ENCODE measurements around the gene OR2H1. TPM values are rescaled to one million over a fixed set of nuclear protein-coding genes. Genes with fewer than 3 reads are reported as not detected.

Gene OR2H1
- total RNA-seq, 4 donors from 2014 or later: not detected

- TF ChIP-seq, protein P1, sequence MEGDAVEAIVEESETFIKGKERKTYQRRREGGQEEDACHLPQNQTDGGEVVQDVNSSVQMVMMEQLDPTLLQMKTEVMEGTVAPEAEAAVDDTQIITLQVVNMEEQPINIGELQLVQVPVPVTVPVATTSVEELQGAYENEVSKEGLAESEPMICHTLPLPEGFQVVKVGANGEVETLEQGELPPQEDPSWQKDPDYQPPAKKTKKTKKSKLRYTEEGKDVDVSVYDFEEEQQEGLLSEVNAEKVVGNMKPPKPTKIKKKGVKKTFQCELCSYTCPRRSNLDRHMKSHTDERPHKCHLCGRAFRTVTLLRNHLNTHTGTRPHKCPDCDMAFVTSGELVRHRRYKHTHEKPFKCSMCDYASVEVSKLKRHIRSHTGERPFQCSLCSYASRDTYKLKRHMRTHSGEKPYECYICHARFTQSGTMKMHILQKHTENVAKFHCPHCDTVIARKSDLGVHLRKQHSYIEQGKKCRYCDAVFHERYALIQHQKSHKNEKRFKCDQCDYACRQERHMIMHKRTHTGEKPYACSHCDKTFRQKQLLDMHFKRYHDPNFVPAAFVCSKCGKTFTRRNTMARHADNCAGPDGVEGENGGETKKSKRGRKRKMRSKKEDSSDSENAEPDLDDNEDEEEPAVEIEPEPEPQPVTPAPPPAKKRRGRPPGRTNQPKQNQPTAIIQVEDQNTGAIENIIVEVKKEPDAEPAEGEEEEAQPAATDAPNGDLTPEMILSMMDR (IDR thresholded peaks at IDR 0.05; ENCODE audit: low read depth): no peak
These were observed 17.9 kb upstream of the OR2H1 start, which contains the start of gene OR10C1 for GRCh38 chr6:29439006-29439405. Gene OR10C1 (plus strand): TSS chr6:29439306. CDS start chr6:29440016, 710 bp downstream.

- TF ChIP-seq, protein P1 (IDR thresholded peaks at IDR 0.05; ENCODE audit: low read depth): no peak
These were observed 14.2 kb upstream of the OR2H1 start for GRCh38 chr6:29442719-29443118.

DNA sequence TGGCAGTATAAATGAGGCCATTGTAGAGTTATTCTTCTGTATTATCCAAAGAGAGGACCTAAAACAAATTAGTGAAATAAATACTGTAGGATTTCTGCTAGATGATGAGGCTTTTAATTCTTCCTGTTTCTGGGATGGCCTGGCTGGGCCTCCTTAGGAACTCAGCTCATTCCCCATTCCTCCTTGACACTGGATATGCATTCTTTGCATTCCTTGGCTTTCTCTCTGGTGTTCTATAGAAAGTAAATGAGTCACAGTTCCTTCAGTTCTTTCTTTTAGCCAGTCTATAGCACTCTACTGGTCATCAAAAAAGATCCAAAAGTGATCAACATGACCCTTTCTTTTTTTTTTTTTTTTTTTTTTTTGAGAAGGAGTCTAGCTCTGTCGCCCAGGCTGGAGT lies 9.3 kb upstream of the OR2H1 start:
- TF ChIP-seq, protein P1 (IDR thresholded peaks at IDR 0.05; ENCODE audit: low read depth): no peak

GRCh38 chr6:29451471-29452193 lies 5.3 kb upstream of the OR2H1 start:
- TF ChIP-seq, protein P1 (IDR thresholded peaks at IDR 0.05; ENCODE audit: low read depth): no peak

DNA sequence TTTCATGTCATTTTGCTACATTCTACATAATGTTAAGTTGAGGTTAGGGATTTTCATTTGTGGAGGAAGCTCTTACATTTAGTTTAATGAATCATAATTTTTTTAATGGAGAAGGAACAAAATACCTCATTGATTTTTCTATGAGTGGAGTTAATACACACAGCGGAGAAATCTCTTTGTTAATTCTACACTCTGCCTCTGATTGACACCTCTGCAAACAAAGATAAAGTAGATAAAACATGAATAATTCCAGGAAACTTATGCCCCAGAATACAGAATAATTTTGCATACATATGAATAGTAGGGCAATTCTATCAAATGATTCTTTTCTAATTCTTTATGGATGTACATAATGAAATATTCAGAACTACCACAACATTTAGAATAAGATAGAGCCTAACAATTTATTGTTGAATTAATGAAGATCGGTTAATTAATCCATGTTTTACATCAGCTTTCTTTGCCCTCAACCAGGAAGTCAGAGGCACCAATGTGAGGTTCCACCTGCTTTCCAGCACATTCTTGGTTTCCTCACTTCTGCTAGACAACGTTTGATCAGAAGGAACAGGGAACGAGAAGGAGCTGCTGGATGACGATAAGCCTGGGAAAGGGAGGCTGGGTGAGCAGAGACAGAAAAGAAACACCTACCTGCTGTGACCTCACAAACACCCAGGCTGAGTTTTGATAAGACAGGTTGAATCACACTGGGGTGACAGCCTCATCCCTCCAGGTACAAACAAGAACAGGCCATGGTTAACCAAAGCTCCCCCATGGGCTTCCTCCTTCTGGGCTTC lies 4.3 kb downstream of the OR2H1 start:
- TF ChIP-seq, protein P1 (IDR thresholded peaks at IDR 0.05; ENCODE audit: low read depth): no peak

GRCh38 chr6:29462022-29462421 lies 5.1 kb downstream of the OR2H1 start:
- TF ChIP-seq, protein P1 (IDR thresholded peaks at IDR 0.05; ENCODE audit: low read depth): no peak

- TF ChIP-seq, protein P1 (IDR thresholded peaks at IDR 0.05; ENCODE audit: low read depth): no peak
These were observed 8.3 kb downstream of the OR2H1 start for GRCh38 chr6:29465279-29465678.

All from subcutaneous adipose tissue (tissue), 4 donors.